HEK293T (cell line): ENCODE results near the gene CYP2A6.

Experiments used
- CTCF ChIA-PET: fragments of 350-600 bp; formaldehyde crosslinking; extraction: SDS; loops from one replicate; lab custom pipeline; 2021; ENCODE audit warnings: antibody characterized with exemption, inconsistent platforms; lab: Yijun Ruan, JAX
- POLR2A ChIA-PET: fragments of 350-600 bp; formaldehyde crosslinking; extraction: SDS; loops from one replicate; lab custom pipeline; 2020; ENCODE audit warnings: antibody characterized with exemption, inconsistent platforms; lab: Yijun Ruan, JAX
- DNase-seq: peaks from one replicate; pipeline ENCODE4 v3.0.0; 2012; ENCODE audit warnings: mixed read lengths; ENCODE audit errors: extremely low spot score
- BHLHE40 ChIP-seq: fragments of 450-650 bp; IDR thresholded peaks from 2 replicates; pipeline ENCODE4 v1.6.1; 2016; ENCODE audit warnings: mild to moderate bottlenecking, moderate library complexity, borderline replicate concordance
- CTBP1 ChIP-seq: fragments of 450-650 bp; IDR thresholded peaks from 2 replicates; pipeline ENCODE4 v1.6.1; 2016; ENCODE audit warnings: borderline replicate concordance
- FOXK2 ChIP-seq: fragments of 450-650 bp; IDR thresholded peaks from 2 replicates; pipeline ENCODE4 v1.6.1; 2016; ENCODE audit warnings: mild to moderate bottlenecking
- FOXM1 ChIP-seq: fragments of 450-650 bp; IDR thresholded peaks from 2 replicates; pipeline ENCODE4 v1.6.1; 2017; ENCODE audit warnings: mild to moderate bottlenecking, borderline replicate concordance
- L3MBTL2 ChIP-seq: fragments of 450-650 bp; conservative IDR thresholded peaks from 2 replicates; pipeline ENCODE4 v1.6.1; 2016; ENCODE audit warnings: mild to moderate bottlenecking
- LEF1 ChIP-seq: fragments of 450-650 bp; IDR thresholded peaks from 2 replicates; pipeline ENCODE4 v1.6.1; 2017; ENCODE audit warnings: mild to moderate bottlenecking, borderline replicate concordance
- NFRKB ChIP-seq: fragments of 450-650 bp; IDR thresholded peaks from 2 replicates; pipeline ENCODE4 v1.6.1; 2016; ENCODE audit warnings: mild to moderate bottlenecking, moderate library complexity
- SP1 ChIP-seq: fragments of 450-650 bp; IDR thresholded peaks from 2 replicates; pipeline ENCODE4 v1.6.1; 2017

The CYP2A6 gene

GRCh38 chr19:40797166-40797962 is 52.9 kb downstream of the CYP2A6 start:
- POLR2A ChIA-PET = interaction anchor here (1.0 to 5.2 kb wide), 6 partner anchors 10 to 152 kb away, joined by 3 to 32 read pairs (median 4); partner anchors contain the start of genes ACTMAP, RAB4B and SNRPA

More at GRCh38 chr19:40797166-40797962, 52.9 kb downstream of the CYP2A6 start:
- no peak for TF ChIP-seq CTBP1
- no peak for TF ChIP-seq SP1
- no peak for TF ChIP-seq NFRKB
- TF ChIP-seq FOXK2 = no peak
- no peak for TF ChIP-seq LEF1
- TF ChIP-seq FOXM1 = no peak
- TF ChIP-seq L3MBTL2 = no peak
- TF ChIP-seq BHLHE40 = no peak
- CTCF ChIA-PET = interaction anchor here (0.6 to 1.8 kb wide), 3 partner anchors 20 to 189 kb away, joined by 3 to 17 read pairs (median 3); partner anchors contain the start of gene RAB4B
- DNase-seq = no peak
